ENCODE results near the gene MAP2K4.

DNA sequence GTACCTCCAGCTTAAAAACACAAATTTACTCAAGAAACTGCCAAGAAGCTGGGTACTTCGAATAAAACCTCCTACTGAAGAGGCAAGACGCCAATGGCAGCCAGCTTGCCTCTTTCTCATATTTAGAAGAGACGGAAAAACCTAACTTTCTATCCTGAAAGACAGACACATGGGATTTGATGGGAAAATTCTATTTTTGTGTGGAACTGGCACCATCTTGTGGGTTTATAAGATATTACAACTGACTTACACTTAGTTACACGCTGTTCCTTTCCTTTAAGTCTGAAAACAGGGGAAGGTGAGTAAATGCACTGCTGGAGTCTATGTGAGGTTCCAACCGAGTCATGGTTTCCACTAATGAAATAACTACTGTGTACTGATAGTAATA lies 33.7 kb upstream of the MAP2K4 start:
- no peak for TF ChIP-seq EZH2 (IDR thresholded peaks at IDR 0.05)
- TF ChIP-seq, protein P1, sequence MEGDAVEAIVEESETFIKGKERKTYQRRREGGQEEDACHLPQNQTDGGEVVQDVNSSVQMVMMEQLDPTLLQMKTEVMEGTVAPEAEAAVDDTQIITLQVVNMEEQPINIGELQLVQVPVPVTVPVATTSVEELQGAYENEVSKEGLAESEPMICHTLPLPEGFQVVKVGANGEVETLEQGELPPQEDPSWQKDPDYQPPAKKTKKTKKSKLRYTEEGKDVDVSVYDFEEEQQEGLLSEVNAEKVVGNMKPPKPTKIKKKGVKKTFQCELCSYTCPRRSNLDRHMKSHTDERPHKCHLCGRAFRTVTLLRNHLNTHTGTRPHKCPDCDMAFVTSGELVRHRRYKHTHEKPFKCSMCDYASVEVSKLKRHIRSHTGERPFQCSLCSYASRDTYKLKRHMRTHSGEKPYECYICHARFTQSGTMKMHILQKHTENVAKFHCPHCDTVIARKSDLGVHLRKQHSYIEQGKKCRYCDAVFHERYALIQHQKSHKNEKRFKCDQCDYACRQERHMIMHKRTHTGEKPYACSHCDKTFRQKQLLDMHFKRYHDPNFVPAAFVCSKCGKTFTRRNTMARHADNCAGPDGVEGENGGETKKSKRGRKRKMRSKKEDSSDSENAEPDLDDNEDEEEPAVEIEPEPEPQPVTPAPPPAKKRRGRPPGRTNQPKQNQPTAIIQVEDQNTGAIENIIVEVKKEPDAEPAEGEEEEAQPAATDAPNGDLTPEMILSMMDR (IDR thresholded peaks at IDR 0.05): peak; percentile 70
